ENCODE results near the gene GPR32. TPM values are rescaled to one million over a fixed set of nuclear protein-coding genes. Genes with fewer than 3 reads are reported as not detected.
A peak's percentile ranks its signal among the peaks of the same experiment; 100 is the strongest.

GPR32 gene
- total and polyA plus RNA-seq, 10 of the 15 experiments (the other 5 are each of a cell fraction or from before 2014, with no cell fraction given), result not detected

- H3K4me2 ChIP-seq (ENCODE audit: control insufficient read depth, insufficient read depth), result no peak overlapping the region; the same call in 1 of the 2 replicates
- no peaks in the 10 kb centered on the region for H3K27me3 ChIP-seq (replicated peaks in 1 of 2; ENCODE audit: control insufficient read depth in 2 of 2, insufficient read depth in 2 of 2, low read length in 1 of 2)
- RAD21 ChIA-PET (ENCODE audit: unreplicated experiment), result no interaction called here
- CTCF ChIA-PET, result no interaction called here
- H3K79me2 ChIP-seq (ENCODE audit: control insufficient read depth, insufficient read depth, low read length), result peaks cover 46% of the 10 kb centered on the region
- H3K4me1 ChIP-seq (ENCODE audit: control insufficient read depth, insufficient read depth, low read length), result peaks cover 9% of the 10 kb centered on the region
- no peaks in the 10 kb centered on the region for H3K9me3 ChIP-seq (replicated peaks; ENCODE audit: control insufficient read depth, insufficient read depth, low read length)
- no peak overlapping the region for H3K4me3 ChIP-seq
- no TSS peak for BruUV-seq (replicated peaks)
- POLR2A ChIA-PET, result interaction anchor here (0.6 kb wide), 1 partner anchor 14 kb away, joined by 3 read pairs; no protein-coding TSS in a partner anchor
- H3K27ac ChIP-seq (ENCODE audit: control insufficient read depth, insufficient read depth), result no peak overlapping the region
- H2AFZ ChIP-seq (ENCODE audit: control insufficient read depth, low read depth, low read length), result no peak overlapping the region
- no peak for DNase-seq (ENCODE audit: low read depth, low spot score)
- intact Hi-C loops (cut with micrococcal nuclease; ENCODE audit: unreplicated experiment), result no loop called here
- TF ChIP-seq SMAD5 (IDR thresholded peaks at IDR 0.05; ENCODE audit: low read depth) (0 out of 2 replicates have a peak, but pooled peaks have one; percentile 11), E2F4 (IDR thresholded peaks at IDR 0.05; ENCODE audit: low read depth, low read length) (no peak), CEBPB (IDR thresholded peaks at IDR 0.05; ENCODE audit: borderline replicate concordance in 1 of 2, low read depth in 2 of 2, low read length in 2 of 2) (no peak), MTA2 (IDR thresholded peaks at IDR 0.05; ENCODE audit: low read depth) (no peak), PBX3 (IDR thresholded peaks at IDR 0.05; ENCODE audit: insufficient replicate concordance, low read depth, low read length) (no peak), RELB (IDR thresholded peaks at IDR 0.05; ENCODE audit: low read depth) (no peak), ZNF207 (IDR thresholded peaks at IDR 0.05; ENCODE audit: borderline replicate concordance) (no peak), MAX (IDR thresholded peaks at IDR 0.05; ENCODE audit: low read depth, low read length) (no peak)
- 93% methylated on average over 2 of the region's 3 CpGs for WGBS (ENCODE audit: insufficient coverage, insufficient replicate concordance, low lambda C conversion rate, missing lambda C conversion rate)
- H3K9ac ChIP-seq (ENCODE audit: control insufficient read depth, insufficient read depth, low read length), result no peak overlapping the region
- FAIRE-seq, result no peak
- peaks cover 13% of the 10 kb centered on the region for H4K20me1 ChIP-seq (ENCODE audit: control insufficient read depth, insufficient read depth)
- H3K36me3 ChIP-seq (ENCODE audit: control insufficient read depth in 2 of 2, insufficient read depth in 2 of 2, low read length in 1 of 2), result peaks cover 31 to 34% of the 10 kb centered on the region in 2 experiments
- SMC1A ChIA-PET (ENCODE audit: uncharacterized antibody, unreplicated experiment), result interaction anchor here (1.0 kb wide), 1 partner anchor 20 kb away, joined by 3 read pairs; no protein-coding TSS in a partner anchor
- in situ Hi-C loops (cut with MboI), result no loop called here
- ATAC-seq, result no peak
Measured at GRCh38 chr19:50799547-50799851, 29.2 kb downstream of the GPR32 start.

All from GM12878 (cell line).